ENCODE data around the gene SERINC3.

- TF ChIP-seq, protein P1, sequence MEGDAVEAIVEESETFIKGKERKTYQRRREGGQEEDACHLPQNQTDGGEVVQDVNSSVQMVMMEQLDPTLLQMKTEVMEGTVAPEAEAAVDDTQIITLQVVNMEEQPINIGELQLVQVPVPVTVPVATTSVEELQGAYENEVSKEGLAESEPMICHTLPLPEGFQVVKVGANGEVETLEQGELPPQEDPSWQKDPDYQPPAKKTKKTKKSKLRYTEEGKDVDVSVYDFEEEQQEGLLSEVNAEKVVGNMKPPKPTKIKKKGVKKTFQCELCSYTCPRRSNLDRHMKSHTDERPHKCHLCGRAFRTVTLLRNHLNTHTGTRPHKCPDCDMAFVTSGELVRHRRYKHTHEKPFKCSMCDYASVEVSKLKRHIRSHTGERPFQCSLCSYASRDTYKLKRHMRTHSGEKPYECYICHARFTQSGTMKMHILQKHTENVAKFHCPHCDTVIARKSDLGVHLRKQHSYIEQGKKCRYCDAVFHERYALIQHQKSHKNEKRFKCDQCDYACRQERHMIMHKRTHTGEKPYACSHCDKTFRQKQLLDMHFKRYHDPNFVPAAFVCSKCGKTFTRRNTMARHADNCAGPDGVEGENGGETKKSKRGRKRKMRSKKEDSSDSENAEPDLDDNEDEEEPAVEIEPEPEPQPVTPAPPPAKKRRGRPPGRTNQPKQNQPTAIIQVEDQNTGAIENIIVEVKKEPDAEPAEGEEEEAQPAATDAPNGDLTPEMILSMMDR (IDR thresholded peaks at IDR 0.05; ENCODE audit: poor library complexity, severe bottlenecking) = no peak
- TF ChIP-seq POLR2AphosphoS5 (IDR thresholded peaks at IDR 0.05) = no peak
Observed at GRCh38 chr20:44459271-44459670, 62.6 kb downstream of the SERINC3 start.

Measured in neural cell (in vitro differentiated cells).